ENCODE measurements around the gene AGBL4. TPM values are rescaled to one million over a fixed set of nuclear protein-coding genes. Genes with fewer than 3 reads are reported as not detected.
A peak's percentile ranks its signal among the peaks of the same experiment; 100 is the strongest.

Gene AGBL4
- total RNA-seq, 1 donor from 2014 or later, result not detected

DNA sequence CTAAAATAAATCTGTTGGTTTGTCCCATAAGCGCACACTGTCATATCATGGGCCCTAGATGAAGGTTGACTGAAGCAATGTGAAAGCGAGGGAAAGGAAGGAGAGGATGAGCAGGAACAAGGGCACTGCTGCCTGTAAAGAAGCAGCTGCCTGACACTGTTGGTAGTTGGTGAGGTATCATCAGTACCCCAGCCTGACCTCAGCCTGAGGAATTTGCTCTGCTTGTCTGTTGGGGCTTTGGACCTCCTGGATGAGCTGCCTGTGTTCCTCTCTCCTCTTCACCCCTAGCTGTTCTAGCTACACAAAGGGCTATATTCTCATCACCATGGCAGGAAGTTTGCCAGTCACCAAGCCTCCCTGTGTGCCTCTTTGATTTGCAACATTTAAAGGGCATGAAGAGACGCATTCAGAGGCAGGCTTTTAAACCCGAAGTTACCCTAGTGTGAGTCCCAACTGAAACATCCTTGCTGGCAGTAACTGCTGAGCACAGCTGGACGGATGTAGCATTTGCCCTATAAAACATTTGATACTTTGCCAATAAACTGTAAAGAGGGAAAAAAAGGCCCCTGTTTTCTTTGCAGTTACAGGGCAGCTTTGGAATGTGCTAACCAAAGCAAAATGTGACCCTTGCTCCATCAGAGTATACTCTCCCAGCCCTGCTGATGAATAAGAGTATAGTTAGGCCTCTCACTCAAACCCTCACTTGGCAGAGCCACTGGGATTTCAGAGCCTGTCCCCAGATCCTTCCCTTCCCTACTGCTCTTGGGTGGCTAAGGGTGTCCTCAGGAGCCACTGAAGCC, 1529.6 kb downstream of the AGBL4 start:
- no peak for DNase-seq (ENCODE audit: extremely low spot score, unreplicated experiment)
- Mint-ChIP-seq H3K27me3 (ENCODE audit: unreplicated experiment) (peaks cover 3% of the 10 kb centered on the region), H3K9me3 (ENCODE audit: unreplicated experiment) (no peaks in the 10 kb centered on the region), H3K4me1 (ENCODE audit: unreplicated experiment) (peaks cover 38% of the 10 kb centered on the region), H3K4me3 (ENCODE audit: unreplicated experiment) (peak overlapping the region; percentile 20), H3K36me3 (ENCODE audit: unreplicated experiment) (no peaks in the 10 kb centered on the region), H3K27ac (ENCODE audit: unreplicated experiment) (peak overlapping the region; percentile 84)
- TF ChIP-seq CTCF (IDR thresholded peaks at IDR 0.05), result no peak

- no peak for TF ChIP-seq CTCF (IDR thresholded peaks at IDR 0.05)
- H3K27ac Mint-ChIP-seq (ENCODE audit: unreplicated experiment), result no peak overlapping the region
- H3K4me1 Mint-ChIP-seq (ENCODE audit: unreplicated experiment), result peaks cover 34% of the 10 kb centered on the region
- H3K36me3 Mint-ChIP-seq (ENCODE audit: unreplicated experiment), result no peaks in the 10 kb centered on the region
- peaks cover 3% of the 10 kb centered on the region for H3K27me3 Mint-ChIP-seq (ENCODE audit: unreplicated experiment)
- no peaks in the 10 kb centered on the region for H3K9me3 Mint-ChIP-seq (ENCODE audit: unreplicated experiment)
- no peak overlapping the region for H3K4me3 Mint-ChIP-seq (ENCODE audit: unreplicated experiment)
- DNase-seq (ENCODE audit: extremely low spot score, unreplicated experiment), result no peak
Measured at GRCh38 chr1:48493041-48493440, 1530.7 kb downstream of the AGBL4 start.

- H3K27me3 Mint-ChIP-seq (ENCODE audit: unreplicated experiment), result peaks cover 8% of the 10 kb centered on the region
- no peak for DNase-seq (ENCODE audit: extremely low spot score, unreplicated experiment)
- H3K27ac Mint-ChIP-seq (ENCODE audit: unreplicated experiment), result no peak overlapping the region
- no peaks in the 10 kb centered on the region for H3K36me3 Mint-ChIP-seq (ENCODE audit: unreplicated experiment)
- H3K9me3 Mint-ChIP-seq (ENCODE audit: unreplicated experiment), result no peaks in the 10 kb centered on the region
- TF ChIP-seq CTCF (IDR thresholded peaks at IDR 0.05), result no peak
- H3K4me1 Mint-ChIP-seq (ENCODE audit: unreplicated experiment), result peaks cover 34% of the 10 kb centered on the region
- no peak overlapping the region for H3K4me3 Mint-ChIP-seq (ENCODE audit: unreplicated experiment)
Measured at GRCh38 chr1:48492392-48492791, 1531.4 kb downstream of the AGBL4 start.

GRCh38 chr1:48488721-48489120, 1535.0 kb downstream of the AGBL4 start:
- DNase-seq (ENCODE audit: extremely low spot score, unreplicated experiment), result no peak
- peaks cover 29% of the 10 kb centered on the region for H3K27me3 Mint-ChIP-seq (ENCODE audit: unreplicated experiment)
- H3K9me3 Mint-ChIP-seq (ENCODE audit: unreplicated experiment), result no peaks in the 10 kb centered on the region
- H3K27ac Mint-ChIP-seq (ENCODE audit: unreplicated experiment), result no peak overlapping the region
- H3K36me3 Mint-ChIP-seq (ENCODE audit: unreplicated experiment), result no peaks in the 10 kb centered on the region
- TF ChIP-seq CTCF (IDR thresholded peaks at IDR 0.05), result no peak
- peaks cover 15% of the 10 kb centered on the region for H3K4me1 Mint-ChIP-seq (ENCODE audit: unreplicated experiment)
- H3K4me3 Mint-ChIP-seq (ENCODE audit: unreplicated experiment), result no peak overlapping the region

Other genes starting within 250 kb of the AGBL4 start
- gene ELAVL4, start 85.0 kb upstream of the AGBL4 start, total RNA-seq, result not detected in 2 replicates

Data from osteocyte (in vitro differentiated cells).